ENCODE results near the gene C1orf167.

C1orf167 gene

DNA sequence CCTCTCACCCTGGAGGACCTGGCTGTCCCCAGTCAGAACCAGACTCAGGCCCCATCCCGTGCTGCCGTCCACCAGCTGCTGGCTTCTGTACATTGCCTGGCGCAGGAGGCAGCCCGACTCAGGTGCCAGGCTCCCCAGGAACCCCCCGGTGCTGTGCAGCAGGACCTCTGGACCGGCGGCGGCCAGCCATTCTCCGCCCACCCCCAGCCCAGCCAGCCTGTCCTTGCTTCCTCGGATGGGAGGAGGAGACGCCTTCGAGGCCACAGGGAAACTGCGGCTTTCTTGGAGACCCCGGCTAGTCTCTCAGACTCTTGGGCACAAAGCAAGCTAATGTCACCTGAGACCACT is 4.4 kb downstream of the C1orf167 start:
- DNase-seq, result no peak

GRCh38 chr1:11767922-11768704 is 6.1 kb downstream of the C1orf167 start:
- no peak for DNase-seq

- DNase-seq, result no peak
These were observed 6.8 kb downstream of the C1orf167 start for GRCh38 chr1:11768821-11769220.

DNA sequence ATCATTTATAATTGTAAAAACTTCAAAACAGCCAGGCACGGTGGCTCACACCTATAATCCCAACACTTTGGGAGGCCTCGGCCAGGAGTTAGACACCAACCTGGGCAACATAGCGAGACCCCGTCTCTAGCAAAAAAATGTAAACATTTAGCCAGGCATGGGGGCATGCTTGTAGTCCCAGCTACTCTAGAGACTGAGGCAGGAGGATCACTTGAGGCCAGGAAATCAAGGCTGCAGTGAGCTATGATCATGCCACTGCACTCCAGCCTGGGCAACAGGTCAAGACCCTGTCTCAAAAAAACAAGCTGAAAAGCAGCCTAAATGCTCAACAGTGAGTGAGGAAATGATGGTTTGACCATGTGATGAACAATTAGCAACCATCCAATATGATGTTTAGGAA is 7.3 kb downstream of the C1orf167 start:
- no peak for DNase-seq

DNA sequence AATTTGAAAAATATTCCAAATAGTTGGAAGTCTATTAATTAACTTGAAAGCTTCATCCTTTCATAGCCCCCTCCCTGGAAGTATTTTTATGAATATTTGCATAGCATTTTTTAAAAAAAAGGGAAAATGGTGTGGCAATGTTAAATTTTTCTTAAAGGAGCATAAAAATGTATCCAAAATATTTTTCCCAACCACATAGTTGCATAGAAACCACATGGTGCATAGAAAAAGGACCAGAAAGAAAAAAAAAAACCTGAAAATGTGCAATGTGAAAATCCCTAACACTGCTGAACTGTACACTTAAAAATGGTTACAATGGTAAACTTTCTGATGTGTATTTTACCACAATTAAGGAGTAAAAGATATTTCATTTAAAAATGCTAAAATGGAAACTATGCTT is 8.0 kb downstream of the C1orf167 start:
- no peak for DNase-seq

DNA sequence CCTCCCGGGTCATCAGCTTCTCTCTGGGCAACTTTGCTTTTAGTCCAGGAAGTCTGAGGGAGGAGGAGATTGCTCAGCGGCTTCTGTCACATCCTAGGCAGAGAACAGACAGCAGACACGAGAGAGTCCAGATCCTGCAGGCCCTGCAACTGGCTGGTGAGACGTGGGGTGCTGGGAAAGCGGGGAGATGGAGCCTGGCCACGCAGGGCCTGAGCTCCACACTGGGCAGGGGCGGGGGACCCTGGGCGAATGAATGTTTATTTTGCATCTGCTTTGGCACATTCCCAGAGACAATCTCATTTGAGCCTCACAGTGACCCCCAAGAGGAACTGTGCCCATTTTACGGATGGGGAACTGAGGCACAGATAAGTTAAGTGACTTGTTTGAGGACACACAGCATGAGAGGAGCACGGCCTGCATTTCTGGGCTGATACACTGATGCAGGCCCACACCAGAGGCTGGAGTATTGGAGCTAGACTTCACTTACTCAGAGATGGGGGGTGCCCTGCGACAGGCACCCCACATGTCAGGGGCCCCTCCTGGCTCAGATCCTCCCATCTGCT is 9.6 kb downstream of the C1orf167 start:
- DNase-seq, result no peak

- DNase-seq, result no peak
These were observed 10.5 kb downstream of the C1orf167 start for GRCh38 chr1:11772458-11772857.

DNA sequence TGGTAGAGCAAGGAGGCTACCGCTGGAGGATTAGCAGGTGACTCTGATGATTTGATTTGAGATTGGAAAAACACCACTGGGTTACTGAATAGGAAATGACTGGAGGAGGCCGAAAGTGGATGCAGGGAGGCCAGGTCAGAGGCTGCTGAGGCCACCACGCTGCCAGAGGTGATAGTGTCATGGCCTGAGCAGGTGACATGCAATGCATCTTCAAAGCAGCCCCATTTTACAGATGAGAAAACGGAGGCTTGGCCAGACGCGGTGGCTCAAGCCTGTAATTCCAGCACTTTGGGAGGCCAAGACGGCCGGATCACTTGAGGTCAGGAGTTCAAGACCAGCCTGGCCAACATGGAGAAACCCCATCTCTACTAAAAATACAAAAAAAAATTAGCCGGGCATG is 12.8 kb downstream of the C1orf167 start:
- no peak for DNase-seq

DNA sequence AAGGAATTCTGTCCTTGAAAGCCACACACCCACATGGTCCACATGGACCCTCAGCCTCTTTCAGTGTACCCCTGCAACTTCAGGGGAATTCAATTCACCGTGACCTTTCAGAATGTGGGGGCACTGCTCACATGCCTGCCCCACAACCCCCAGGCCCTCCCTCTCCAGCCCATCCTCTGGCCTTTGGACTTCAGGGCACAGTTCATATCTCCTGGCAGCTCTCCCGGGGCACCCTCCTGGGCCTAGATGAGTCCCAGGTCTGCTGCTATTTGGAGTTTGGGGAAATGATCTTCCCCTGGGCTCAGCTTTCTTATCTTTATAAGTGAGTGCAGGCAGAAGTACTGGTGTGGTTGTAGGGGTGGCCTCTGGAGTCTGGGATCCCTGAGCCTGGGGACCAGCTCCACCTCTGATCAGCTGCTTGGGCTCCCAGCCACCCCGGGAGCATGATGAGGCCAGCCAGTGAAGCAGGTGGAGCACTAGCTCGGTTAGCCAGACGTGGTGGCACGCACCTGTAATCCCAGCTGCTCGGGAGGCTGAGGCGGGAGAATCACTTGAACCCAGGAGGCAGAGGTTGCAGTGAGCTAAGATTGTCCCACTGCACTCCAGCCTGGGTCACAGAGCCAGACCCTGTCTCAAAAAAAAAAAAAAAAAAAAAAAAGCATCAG is 15.8 kb downstream of the C1orf167 start:
- DNase-seq, result no peak

DNA sequence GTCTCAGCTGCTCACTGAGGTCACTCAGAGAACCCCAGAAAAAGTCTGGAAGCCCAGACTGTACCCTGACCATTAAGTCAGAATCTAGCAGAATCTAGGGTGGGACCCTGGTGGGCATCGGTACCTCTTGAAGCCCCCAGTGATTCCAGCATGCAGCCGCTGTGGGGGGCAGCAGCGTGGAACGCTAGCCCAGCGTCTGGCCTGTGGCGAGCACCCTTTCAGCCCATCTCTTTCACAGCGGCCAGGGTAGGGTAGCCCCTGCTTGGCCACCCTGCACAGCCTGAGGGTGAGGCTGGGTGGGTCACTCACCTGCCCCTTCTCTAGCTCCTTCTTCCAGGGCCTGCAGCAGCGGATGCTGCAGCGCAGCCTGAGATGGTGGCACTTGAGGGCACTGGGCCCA is 16.3 kb downstream of the C1orf167 start:
- DNase-seq, result no peak

DNA sequence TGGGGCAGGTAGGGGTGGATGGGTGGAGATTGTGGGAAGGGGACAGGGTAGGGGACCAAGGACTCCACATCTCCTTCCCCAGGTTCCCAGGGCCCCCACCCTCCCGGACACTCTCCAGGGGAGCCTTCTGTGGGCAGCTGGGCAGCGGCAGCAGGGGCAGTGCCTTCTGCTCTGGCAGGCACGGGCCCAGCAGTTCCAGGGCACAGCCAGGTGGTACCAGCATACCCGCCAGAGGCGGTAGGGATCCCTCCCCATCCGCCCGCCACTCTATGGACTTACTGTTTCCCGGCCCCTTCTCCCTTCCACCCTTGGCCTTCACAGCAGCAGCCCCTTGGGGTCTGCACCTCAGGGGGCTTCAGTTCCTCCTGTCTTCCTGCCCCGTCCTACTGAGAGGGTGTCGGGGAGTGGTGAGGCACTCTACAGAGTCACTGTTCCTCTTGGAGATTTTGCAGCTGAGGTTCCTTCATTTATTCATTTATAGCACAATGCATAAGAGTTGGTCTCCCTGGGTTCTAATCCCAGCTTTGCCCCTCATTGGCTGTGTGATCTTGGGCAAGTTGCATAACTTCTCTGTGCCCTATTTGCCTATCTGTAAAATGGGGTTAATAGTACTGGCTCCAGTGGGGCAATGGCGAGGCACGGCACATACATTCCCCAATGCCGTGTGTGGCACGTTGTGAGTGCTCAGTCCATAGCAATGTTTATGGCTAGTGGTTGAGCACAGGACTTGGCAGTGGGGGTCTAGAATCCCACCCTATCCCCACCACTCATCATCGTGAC is 17.0 kb downstream of the C1orf167 start:
- no peak for DNase-seq

DNA sequence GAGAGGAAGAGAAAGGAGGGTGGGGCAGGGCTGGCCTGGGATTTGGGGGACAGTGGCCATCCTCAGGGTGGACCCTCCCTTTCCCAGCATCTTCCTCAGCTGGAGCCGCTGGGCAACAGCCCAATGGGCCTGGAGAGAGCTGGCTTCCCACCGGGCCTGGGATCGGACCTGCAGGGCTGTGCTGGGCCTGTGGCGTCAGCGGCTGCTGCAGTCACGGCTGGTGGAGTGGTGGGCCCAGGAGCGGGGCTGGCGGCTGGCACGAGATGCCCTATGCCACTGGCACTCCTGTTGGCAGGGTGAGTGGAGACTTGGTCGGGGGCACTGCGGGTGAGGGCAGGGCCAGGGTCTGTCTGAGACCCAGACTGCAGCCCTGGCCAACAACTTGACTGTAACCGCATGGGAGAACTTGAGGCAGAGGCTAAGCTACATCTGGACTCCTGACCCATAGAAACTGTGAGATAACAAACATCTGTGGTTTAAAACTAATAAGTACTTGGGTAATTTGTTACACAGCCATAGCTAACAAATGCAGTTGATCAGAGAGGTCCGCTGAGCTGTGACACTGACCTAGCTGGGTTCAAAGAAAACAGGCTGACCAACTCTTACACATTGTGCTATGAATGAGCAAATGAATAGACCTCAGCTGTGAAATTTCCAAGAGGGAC is 17.9 kb downstream of the C1orf167 start:
- DNase-seq, result no peak

- DNase-seq, result no peak
These were observed 18.6 kb downstream of the C1orf167 start for GRCh38 chr1:11780380-11781147.

DNA sequence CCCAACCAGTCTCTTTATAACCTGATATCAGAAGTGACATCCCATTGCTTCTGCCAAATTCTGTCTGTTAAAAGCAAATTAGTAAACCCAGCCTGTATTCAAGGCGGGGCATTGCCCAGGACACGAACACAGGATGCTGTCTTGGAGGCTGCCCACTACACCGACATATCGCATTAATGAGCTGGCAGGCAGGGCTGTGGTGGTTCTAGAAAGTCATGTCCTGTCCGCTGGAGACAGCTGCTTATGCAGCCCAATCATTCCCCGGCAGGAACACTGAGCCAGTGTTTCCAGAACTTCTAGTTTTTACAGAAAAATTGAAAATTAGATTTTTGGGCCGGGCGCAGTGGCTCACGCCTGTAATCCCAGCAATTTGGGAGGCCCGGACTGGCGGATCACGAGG is 19.3 kb downstream of the C1orf167 start:
- no peak for DNase-seq

DNA sequence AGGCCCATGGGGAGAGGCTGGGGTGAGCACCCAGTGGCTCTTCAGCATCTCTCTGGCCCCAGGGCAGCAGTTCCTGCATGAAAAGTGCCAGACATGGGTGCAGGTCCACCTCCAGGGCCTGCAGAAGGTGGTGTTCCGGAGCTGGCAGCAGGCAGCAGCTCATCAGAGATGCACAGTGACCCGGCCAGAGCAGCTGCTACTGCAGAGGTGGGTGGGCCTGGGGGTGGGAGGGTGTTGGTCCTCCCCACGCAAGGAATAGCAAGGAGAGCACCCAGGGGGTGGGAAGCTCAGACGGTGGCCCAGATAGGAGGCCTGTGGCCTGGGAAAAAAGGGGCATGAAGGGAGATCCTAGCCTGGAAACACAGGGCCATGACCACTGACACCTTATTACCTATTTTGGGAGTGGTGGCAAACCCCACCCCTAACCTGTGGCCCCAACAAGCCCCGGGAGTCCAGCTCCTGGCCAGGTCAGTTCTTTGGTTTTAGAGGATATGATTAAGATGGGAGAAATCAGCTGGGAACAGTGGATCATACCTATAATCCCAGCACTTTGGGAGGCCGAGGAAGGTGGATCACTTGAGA is 20.2 kb downstream of the C1orf167 start:
- no peak for DNase-seq

- no peak for DNase-seq
These were observed 21.6 kb downstream of the C1orf167 start for GRCh38 chr1:11783556-11783955.

DNA sequence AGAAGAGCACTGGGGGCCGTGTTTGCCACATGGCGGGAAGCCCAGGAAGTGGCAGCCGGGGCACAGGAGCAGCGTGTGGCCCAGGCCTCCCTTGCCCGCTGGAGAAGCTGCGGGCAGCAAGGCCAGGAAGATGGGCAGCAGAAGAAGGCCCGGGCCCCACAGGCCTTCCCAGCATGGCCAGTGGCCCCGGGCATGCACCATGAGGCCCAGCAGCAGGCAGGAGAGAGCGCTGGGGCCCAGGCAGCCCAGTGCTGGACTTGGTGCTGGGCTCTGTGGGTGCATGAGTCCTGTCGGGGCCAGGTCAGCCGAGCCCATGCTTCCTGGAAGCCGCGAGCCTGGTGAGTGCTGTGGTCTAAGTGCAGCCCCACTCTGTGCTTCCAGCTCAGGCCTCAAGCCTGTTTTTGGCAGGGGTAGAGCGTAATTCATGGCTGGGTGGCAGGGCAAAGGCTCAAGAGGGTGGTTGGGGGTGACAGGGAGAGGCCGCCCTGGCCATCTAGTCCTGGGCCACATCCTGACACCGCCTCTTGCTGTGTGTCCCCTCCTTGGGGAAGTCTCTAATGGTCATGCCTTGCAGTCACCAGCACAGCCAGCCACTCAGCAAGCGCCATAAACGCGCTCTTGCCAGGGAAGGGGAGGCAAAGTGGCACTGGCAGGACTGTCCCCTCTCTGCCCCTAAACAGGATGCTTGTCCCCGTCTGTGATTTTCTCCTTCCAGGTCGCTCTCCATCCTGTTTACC is 22.4 kb downstream of the C1orf167 start:
- DNase-seq, result no peak

DNA sequence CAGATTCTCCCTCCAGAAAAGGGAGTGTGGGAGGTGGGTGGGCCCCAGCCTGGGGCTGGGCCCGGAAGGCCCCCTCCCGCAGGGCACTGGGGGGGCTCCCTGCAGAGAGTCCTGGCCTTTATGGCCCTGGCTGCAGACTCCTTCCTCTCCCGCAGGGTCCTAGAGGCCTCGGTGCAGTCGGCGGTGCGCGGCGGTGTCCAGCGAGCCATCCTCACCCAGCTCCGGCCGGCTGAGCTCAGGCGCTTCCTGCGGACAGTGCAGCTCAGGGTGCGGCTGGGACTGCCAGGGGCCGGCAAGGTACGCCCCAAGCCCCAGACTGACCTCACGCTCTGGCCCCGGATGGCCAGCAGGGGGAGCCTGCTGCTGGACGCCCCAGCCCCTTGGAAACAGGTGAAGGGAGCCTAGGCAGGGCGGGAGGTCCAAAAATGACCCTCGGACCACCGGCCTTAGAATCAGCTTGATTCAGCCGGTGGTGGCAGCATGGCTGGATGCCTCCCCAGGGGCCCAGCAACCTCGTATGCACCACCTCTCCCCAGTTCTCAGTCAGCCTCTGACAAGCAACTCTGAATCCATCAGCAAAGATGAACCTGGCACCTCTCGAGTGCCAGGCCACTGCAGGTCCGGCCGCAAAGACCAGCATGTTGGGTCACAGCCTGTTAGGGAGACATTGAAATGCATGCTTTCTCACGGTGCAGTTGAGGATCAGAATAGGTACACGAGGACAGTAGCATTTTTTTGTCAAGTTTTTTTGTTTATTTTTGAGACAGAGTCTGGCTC is 23.2 kb downstream of the C1orf167 start:
- peak in 1 of 2 experiments; percentile 4 for DNase-seq

- DNase-seq, result no peak
These were observed 24.2 kb downstream of the C1orf167 start for GRCh38 chr1:11786168-11786567.

- no peak for DNase-seq
These were observed 25.3 kb downstream of the C1orf167 start for GRCh38 chr1:11787251-11787803.
